NB4 (cell line): ENCODE results near the gene POLRMT.

Experiments used
- DNase-seq: peaks from one replicate; pipeline ENCODE4 v3.0.0; 2010; ENCODE audit warnings: low read depth
- H3K4me3 ChIP-seq: one replicate; pipeline ENCODE4 v1.5.1; 2011; ENCODE audit warnings: mild to moderate bottlenecking, low read depth, low read length, moderate library complexity
- CTCF ChIP-seq: IDR thresholded peaks from one replicate; pipeline ENCODE4 v1.5.1; 2012; ENCODE audit warnings: low read depth, low read length
- MAX ChIP-seq: IDR thresholded peaks from 2 replicates; pipeline ENCODE4 v1.6.1; 2011; ENCODE audit warnings: low read depth, low read length
- MYC ChIP-seq: IDR thresholded peaks from 2 replicates; pipeline ENCODE4 v1.6.1; 2011; ENCODE audit warnings: low read depth, low read length
- POLR2A ChIP-seq: IDR thresholded peaks from 2 replicates; pipeline ENCODE4 v1.6.1; 2011; ENCODE audit warnings: mild to moderate bottlenecking; ENCODE audit not compliant: insufficient read length; ENCODE audit errors: extremely low read depth

POLRMT gene

GRCh38 chr19:571566-571974 is 61.8 kb downstream of the POLRMT start:
- H3K4me3 ChIP-seq = peak overlapping the region; percentile 74
- peak; percentile 70 for DNase-seq
- TF ChIP-seq MAX (no peak), MYC (no peak), POLR2A (peak; percentile 4)

- H3K4me3 ChIP-seq = peak overlapping the region; percentile 74
- TF ChIP-seq POLR2A (peak; percentile 32), MAX (no peak)
- DNase-seq = peak; percentile 81
Measured at GRCh38 chr19:570937-571565, 62.3 kb downstream of the POLRMT start.

GRCh38 chr19:570251-570686 is 63.1 kb downstream of the POLRMT start:
- TF ChIP-seq CTCF = no peak
- TF ChIP-seq MAX = no peak
- no peak for TF ChIP-seq POLR2A
- no peak for DNase-seq
- no peak overlapping the region for H3K4me3 ChIP-seq

- DNase-seq = peak; percentile 38
- H3K4me3 ChIP-seq = peak overlapping the region; percentile 69
- TF ChIP-seq CTCF = no peak
- TF ChIP-seq MAX = no peak
- TF ChIP-seq POLR2A = no peak
- no peak for TF ChIP-seq MYC
Measured at GRCh38 chr19:567296-567900, 65.9 kb downstream of the POLRMT start.
